ENCODE data around the gene SMARCA2. TPM values are rescaled to one million over a fixed set of nuclear protein-coding genes. Genes with fewer than 3 reads are reported as not detected.

The SMARCA2 gene
- total RNA-seq, 1 donor from 2014 or later, result 238 TPM

DNA sequence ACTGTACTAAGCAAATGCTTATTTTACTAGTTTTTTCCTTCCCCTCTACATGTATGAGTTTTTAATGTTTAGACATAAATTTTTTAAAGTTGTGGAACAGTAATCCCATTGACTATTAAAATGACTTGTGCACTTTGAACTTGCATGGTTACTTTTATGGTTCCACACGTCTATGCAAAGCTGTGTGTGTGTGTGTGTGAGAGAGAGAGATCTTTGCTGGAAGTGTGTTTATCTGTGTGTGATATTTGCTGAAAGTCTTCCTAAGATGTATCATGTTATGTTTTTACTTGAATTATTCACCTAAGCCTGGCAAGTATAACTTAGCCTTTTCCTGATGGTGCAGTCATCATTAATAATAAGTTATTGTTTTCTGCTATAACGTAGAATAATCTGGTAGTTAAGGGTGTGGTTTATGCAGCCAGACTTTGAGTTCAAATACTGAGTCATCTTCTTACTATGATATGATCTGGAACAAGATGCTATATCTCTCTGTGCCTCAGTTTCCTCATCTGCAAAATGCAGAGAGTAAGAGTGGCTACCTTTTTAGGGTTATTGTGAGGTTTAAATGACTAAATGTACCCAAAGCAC is 138.6 kb downstream of the SMARCA2 start:
- Mint-ChIP-seq H3K27me3 (no peaks in the 10 kb centered on the region), H3K4me1 (peaks cover 65% of the 10 kb centered on the region), H3K36me3 (ENCODE audit: low read depth) (peaks cover 29% of the 10 kb centered on the region), H3K9me3 (peaks cover 9% of the 10 kb centered on the region), H3K4me3 (no peak overlapping the region), H3K27ac (no peak overlapping the region)
- ATAC-seq (ENCODE audit: low read depth), result no peak
- DNase-seq, result no peak
- ChIA-PET CTCF (no interaction called here), POLR2A (no interaction called here)
- intact Hi-C loops (cut with micrococcal nuclease), result no loop called here
- TF ChIP-seq, protein P1, sequence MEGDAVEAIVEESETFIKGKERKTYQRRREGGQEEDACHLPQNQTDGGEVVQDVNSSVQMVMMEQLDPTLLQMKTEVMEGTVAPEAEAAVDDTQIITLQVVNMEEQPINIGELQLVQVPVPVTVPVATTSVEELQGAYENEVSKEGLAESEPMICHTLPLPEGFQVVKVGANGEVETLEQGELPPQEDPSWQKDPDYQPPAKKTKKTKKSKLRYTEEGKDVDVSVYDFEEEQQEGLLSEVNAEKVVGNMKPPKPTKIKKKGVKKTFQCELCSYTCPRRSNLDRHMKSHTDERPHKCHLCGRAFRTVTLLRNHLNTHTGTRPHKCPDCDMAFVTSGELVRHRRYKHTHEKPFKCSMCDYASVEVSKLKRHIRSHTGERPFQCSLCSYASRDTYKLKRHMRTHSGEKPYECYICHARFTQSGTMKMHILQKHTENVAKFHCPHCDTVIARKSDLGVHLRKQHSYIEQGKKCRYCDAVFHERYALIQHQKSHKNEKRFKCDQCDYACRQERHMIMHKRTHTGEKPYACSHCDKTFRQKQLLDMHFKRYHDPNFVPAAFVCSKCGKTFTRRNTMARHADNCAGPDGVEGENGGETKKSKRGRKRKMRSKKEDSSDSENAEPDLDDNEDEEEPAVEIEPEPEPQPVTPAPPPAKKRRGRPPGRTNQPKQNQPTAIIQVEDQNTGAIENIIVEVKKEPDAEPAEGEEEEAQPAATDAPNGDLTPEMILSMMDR (IDR thresholded peaks at IDR 0.05), result no peak

DNA sequence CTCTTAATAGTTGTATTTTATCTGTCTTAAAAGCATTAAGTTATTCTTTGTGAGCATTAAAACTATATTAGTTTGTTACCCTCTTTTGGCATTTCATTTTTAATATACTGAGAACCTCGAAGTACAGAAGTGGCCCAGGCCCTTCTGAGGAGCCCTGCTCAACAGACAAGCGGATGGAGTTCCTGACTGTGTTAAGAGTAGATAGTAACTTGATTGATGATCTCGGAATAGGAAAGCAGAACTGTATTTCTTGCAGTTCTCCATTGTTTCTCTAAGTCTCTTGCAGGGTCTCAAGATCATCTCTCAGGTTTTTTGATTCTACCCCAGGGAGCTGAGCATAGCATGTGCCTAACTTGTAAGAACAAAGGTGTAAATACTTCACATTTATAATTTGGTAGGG is 139.6 kb downstream of the SMARCA2 start:
- ChIA-PET POLR2A (no interaction called here), CTCF (no interaction called here)
- H3K9me3 Mint-ChIP-seq, result peaks cover 9% of the 10 kb centered on the region
- DNase-seq, result no peak
- H3K4me1 Mint-ChIP-seq, result peaks cover 73% of the 10 kb centered on the region
- H3K27me3 Mint-ChIP-seq, result no peaks in the 10 kb centered on the region
- TF ChIP-seq, protein P1 (IDR thresholded peaks at IDR 0.05), result no peak
- intact Hi-C loops (cut with micrococcal nuclease), result no loop called here
- peaks cover 24% of the 10 kb centered on the region for H3K36me3 Mint-ChIP-seq (ENCODE audit: low read depth)
- no peak overlapping the region for H3K4me3 Mint-ChIP-seq
- peak overlapping the region; percentile 68 for H3K27ac Mint-ChIP-seq
- no peak for ATAC-seq (ENCODE audit: low read depth)

DNA sequence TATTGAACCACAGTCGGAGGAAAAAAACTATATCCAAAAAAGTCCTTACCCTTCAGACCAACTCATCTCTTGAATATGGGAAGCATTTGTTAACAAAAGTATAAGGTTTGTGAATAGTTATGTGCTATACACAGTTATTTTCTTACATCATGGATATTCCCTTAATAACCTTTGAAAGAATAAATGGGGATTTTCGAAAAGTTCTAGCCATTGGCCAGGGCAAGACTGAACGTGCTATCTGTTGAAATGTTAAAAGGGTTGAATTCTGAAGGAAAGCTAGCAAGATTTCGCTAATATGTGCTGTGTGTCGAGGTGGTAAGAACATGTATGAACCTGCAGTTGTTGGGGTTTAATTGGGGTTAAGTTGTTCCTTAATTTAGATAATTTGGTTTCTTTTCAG is 140.8 kb downstream of the SMARCA2 start:
- TF ChIP-seq, protein P1 (IDR thresholded peaks at IDR 0.05), result no peak
- peak overlapping the region; percentile 5 for H3K4me3 Mint-ChIP-seq
- ATAC-seq (ENCODE audit: low read depth), result no peak
- CTCF ChIA-PET, result no interaction called here
- no peaks in the 10 kb centered on the region for H3K27me3 Mint-ChIP-seq
- H3K4me1 Mint-ChIP-seq, result peaks cover 75% of the 10 kb centered on the region
- H3K27ac Mint-ChIP-seq, result no peak overlapping the region
- POLR2A ChIA-PET, result interaction anchor here (0.6 kb wide), 1 partner anchor 252 kb away, joined by 4 read pairs; no protein-coding TSS in a partner anchor
- H3K9me3 Mint-ChIP-seq, result peaks cover 4% of the 10 kb centered on the region
- intact Hi-C loops (cut with micrococcal nuclease), result no loop called here
- H3K36me3 Mint-ChIP-seq (ENCODE audit: low read depth), result peaks cover 14% of the 10 kb centered on the region
- DNase-seq, result no peak

DNA sequence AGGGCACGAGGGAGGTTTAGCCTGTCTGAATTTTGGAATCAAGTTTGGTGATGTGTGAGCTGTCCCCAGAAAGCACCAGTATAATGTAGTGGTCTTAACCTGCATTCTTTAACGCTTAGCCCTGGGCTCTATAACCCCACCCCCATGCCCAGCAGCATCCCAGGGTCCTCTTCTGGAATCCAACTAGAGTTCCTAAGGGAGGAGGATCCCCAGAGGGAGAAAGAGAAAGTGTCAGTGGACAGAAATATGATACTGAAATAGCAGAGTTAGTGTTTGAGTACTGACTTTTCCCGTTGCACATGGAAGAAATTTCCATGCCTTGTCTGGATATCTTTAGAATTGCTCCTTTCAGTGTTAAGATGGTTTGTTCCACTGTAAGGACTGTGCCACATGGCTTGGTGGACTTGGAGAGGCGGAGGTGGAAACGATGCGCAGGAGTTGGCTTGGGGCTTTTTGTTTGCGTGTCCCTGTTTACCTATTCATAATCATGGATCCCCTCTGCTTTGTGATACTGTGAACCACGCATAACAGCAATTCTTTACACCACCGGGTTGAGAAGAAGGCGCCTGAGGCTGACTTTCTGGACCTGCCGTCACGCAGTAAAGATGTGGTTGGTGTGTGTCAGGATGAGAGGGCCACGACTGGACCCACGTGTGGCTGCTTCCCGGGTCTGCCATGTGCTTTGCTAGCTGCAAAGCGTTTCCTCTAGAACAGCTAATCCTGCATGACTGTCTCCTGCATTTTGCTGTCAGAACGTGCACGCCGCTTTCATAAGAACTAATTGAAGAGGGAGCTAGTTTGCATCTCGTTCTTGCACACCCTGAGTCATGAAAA is 142.3 kb downstream of the SMARCA2 start:
- DNase-seq (no peak), ATAC-seq (ENCODE audit: low read depth) (peak; percentile 35)
- Mint-ChIP-seq H3K27me3 (no peaks in the 10 kb centered on the region), H3K27ac (peak overlapping the region; percentile 87), H3K4me1 (peaks cover 66% of the 10 kb centered on the region), H3K4me3 (peak overlapping the region; percentile 89), H3K9me3 (no peaks in the 10 kb centered on the region), H3K36me3 (ENCODE audit: low read depth) (peaks cover 14% of the 10 kb centered on the region)
- TF ChIP-seq, protein P1 (IDR thresholded peaks at IDR 0.05), result no peak
- ChIA-PET POLR2A (interaction anchor here (0.5 to 1.3 kb wide), 7 partner anchors 11 to 461 kb away, joined by 3 to 6 read pairs (median 3); no protein-coding TSS in a partner anchor), CTCF (interaction anchor here (1.5 kb wide), 1 partner anchor 11 kb away, joined by 5 read pairs; no protein-coding TSS in a partner anchor)
- intact Hi-C loops (cut with micrococcal nuclease), result loop anchor here (1.0 to 2.0 kb wide), 3 partner anchors 7 to 143 kb away; partner anchors contain the start of gene SMARCA2

DNA sequence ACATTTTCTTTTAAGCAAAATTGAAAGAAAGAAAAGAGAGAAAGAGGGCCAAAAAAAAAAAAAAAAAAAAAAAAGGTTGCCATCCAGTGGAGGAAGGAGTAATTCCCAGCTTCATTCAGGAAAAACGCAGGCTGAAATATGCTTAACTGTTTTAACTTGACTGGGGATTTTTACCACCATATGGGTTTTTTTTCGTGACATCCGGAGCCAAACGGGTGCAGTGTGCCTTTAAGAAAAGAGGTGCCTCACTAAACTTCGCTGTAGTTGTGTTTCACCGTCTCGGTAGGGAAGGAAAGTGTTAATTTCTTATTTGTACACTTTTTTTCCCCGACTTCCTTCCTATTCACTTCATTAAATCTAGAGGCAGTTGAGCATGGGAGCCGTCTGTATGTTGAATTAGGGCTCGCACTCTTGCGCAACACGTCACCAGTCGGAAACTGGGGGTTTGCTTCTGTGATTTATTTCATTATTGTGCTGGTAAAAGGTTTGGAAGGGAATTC is 143.0 kb downstream of the SMARCA2 start:
- TF ChIP-seq, protein P1 (IDR thresholded peaks at IDR 0.05), result no peak
- Mint-ChIP-seq H3K4me3 (peak overlapping the region; percentile 89), H3K36me3 (ENCODE audit: low read depth) (peaks cover 16% of the 10 kb centered on the region), H3K4me1 (peaks cover 62% of the 10 kb centered on the region), H3K9me3 (no peaks in the 10 kb centered on the region), H3K27me3 (no peaks in the 10 kb centered on the region), H3K27ac (peak overlapping the region; percentile 87)
- ChIA-PET CTCF (interaction anchor here (1.5 kb wide), 1 partner anchor 12 kb away, joined by 5 read pairs; no protein-coding TSS in a partner anchor), POLR2A (interaction anchor here (0.5 to 1.3 kb wide), 7 partner anchors 12 to 462 kb away, joined by 3 to 6 read pairs (median 3); no protein-coding TSS in a partner anchor)
- intact Hi-C loops (cut with micrococcal nuclease), result loop anchor here (1.0 to 2.0 kb wide), 3 partner anchors 8 to 143 kb away; partner anchors contain the start of gene SMARCA2
- ATAC-seq (ENCODE audit: low read depth) (peak; percentile 73), DNase-seq (no peak)

Measured in activated B cell treated with CpG ODN at 0.5 μM for 24 hours (primary cell).